GM12874 (cell line): ENCODE measurements around the gene CRTAP.
A peak's percentile ranks its signal among the peaks of the same experiment; 100 is the strongest.

Experiments
- TF ChIP-seq, protein P1 (sequence below): IDR thresholded peaks from 2 replicates; pipeline ENCODE4 v1.5.1; 2011; ENCODE audit warnings: low read depth, mild to moderate bottlenecking, control low read depth, low read length, moderate library complexity; ENCODE audit not compliant: insufficient read depth

Gene CRTAP

DNA sequence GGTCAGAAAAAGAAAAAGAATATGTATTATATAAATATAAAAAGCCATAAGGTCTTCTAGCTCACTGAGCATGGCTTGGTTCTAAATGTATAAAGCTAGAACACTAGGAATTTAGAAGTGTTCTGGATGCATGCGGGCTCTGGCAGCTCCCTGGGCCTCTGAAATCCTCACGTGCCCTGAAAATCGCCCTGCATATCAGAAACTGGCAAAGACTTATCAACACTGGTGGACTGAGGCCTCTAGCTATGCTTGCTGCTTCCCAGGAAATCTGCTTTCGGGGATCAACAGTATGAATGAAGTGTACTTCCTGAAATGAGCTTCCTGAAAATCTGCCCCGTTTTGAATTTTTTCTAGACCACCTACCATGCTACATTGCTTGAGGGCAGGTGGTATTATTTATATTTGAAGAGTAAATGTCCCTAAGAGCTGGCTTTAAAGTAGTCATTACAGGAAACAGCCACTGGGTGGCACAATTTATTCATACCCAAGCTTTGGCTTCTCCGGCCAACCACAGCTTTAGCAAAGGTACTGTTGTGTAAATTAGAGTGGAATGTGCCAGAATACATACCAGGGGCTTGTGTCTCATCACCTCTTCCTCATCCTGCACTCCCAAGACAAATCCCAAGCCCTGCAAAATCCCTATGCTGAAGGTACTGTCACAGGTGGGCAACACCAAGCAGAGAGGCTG lies 17.7 kb downstream of the CRTAP start:
- TF ChIP-seq, protein P1, sequence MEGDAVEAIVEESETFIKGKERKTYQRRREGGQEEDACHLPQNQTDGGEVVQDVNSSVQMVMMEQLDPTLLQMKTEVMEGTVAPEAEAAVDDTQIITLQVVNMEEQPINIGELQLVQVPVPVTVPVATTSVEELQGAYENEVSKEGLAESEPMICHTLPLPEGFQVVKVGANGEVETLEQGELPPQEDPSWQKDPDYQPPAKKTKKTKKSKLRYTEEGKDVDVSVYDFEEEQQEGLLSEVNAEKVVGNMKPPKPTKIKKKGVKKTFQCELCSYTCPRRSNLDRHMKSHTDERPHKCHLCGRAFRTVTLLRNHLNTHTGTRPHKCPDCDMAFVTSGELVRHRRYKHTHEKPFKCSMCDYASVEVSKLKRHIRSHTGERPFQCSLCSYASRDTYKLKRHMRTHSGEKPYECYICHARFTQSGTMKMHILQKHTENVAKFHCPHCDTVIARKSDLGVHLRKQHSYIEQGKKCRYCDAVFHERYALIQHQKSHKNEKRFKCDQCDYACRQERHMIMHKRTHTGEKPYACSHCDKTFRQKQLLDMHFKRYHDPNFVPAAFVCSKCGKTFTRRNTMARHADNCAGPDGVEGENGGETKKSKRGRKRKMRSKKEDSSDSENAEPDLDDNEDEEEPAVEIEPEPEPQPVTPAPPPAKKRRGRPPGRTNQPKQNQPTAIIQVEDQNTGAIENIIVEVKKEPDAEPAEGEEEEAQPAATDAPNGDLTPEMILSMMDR, result peak; percentile 53

DNA sequence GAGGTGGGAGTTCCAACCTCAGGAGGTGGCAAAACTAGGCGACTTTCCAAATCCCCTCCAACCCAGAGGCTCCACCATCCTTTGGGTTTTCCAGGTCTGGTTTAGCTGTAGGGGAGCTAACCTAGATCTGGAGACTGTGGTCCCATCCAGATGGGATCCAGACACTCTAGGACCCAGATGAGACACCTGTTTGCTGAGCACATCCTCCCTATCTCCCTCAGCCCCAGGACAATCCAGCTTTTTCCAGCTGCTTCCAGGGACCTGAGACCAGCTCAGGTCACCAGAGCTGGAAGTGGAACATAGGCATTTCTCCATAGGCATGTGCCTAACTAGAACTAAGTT lies 18.2 kb downstream of the CRTAP start:
- TF ChIP-seq, protein P1, result no peak

DNA sequence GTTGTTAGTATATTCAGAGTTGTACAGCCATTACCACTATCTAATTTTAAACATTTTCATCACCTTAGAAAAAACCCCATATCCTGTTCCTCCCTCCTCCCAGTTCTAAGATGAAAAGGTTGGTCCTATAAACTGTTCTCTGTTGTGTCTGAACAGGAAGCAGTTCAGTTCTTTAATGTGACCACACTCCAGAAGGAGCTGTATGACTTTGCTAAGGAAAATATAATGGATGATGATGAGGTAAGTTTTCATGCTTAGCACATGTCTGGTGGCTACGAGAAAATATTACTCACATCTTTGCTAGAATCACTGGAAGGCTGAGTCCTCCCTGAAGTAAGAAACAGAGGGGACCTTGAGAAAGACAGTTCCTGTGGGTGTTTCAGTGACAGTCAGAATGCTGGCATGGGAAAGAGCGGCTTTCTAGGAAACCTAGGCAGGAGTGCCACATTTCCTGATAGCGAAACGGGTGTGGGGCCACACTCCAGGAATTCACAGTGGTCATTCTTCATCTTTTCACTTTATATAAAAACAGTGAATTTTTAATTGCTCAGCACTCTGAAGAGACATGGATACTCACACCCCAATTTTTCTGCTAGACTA lies 20.3 kb downstream of the CRTAP start:
- TF ChIP-seq, protein P1, result no peak

DNA sequence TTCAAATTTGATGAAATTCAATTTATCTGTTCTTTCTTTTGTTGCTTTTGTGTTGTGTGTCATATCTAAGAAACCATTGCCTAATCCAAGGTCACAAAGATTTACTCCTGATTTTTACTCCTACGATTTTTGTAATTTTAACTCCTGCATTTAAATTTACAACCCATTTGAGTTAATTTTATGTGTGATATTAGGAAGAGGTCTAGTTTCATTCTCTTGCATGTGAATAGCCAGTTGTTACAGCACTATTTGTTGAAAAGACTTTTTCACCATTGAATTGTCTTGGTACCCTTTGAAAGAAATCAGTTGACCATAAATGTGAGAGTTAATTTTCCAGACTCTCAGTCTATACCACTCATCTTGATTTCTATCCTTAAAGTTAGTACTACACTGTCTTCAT lies 23.9 kb downstream of the CRTAP start:
- TF ChIP-seq, protein P1, result no peak

DNA sequence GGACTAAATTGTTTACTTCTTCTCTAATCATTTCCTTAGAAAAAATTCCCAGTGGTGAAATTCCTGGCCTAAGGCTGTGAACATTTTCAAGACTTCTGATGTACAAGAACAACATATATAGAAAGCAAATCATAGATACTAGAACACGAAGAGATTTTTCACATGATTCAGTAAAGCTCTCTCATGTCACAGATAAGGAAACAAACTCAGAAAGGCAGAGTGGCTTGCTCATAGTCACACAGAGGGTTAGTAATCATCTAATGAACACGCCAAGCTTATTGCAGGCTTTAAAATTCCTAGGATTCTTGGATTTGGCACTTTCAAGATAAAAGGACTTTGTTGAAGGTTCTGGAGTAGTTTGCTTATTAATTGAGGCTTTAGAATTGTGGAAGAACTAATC lies 26.2 kb downstream of the CRTAP start:
- TF ChIP-seq, protein P1, result no peak

DNA sequence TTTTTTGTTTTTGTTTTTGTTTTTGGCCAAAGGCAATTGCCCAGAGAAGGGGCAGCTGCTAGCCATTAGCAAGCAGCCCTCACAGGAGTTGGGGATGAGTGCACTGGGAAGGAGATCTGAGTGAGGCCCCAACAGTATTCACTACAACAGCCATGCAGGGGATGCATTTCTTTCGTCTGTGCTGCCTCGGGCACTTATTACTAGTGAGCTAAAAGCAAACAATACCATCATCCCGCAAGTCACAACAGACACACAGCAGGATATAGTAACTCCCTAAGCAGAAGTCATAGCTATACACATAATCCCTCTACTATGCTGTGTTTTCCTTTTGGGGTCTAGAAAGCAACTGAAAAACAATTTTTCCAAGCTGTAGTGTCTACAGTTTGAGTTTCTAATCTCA lies 27.2 kb downstream of the CRTAP start:
- TF ChIP-seq, protein P1, result no peak

DNA sequence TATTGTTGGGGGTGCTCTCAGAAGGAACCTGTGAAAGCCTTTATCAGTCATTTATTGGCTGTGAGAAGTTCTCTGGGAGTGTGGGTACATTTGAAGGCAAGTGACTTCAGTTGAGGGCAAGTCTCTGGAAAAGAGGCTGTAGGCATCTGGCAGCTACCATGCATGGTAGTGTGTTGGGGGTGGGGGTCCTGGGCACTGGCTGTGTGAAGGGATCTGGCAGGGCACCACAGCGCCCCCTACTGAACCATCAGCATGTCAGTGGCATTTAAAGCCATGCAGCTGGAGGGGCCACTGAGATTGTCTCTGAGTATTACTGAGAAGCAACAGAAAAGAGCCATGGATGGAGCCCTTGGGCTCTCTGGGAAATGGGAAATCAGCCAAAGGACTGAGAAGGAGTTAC lies 30.6 kb downstream of the CRTAP start:
- TF ChIP-seq, protein P1, result peak; percentile 66
